ENCODE data around the gene MKRN3.

The MKRN3 gene

DNA sequence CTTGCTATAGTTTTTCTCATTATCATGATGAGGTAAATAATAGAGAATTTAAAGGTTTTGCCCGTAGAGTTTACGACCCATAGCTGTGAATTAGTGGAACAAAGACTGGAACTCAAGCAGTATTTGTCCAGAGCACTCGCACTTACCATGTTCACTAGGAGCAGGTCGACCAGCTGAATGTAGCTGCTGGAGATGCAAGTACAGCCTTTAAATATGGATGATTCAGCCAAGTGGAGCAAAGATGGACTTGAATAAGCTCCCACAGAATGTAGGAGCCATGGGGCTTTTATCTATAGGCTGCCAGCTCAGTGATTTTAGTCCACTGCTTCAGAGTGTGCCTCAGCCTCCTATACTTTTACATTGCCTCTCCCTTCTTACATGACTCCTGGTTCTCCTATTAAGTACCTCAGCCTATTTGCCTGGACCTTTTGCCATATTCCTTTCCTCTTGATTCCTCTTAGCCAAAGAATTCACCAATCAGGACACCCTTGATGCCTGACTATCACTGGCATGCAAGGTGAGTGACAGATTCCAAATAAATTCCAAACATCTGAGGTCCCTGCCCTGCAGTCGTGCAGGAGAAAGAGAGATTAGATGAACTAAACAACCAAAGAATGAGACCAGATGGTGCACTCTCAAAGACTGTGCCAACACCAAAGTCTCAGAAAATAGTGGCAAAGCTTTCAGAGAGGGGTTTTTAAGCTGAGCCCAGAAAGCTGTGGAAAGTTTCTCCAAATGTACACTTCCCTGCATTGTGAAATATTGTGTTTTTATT, 3.9 kb downstream of the MKRN3 start:
- Histone ChIP-seq H4K20me1 (ENCODE audit: insufficient read depth, low read length) (no peaks in the 10 kb centered on the region), H3K9me2 (replicated peaks; ENCODE audit: insufficient read depth, low read length) (no peaks in the 10 kb centered on the region), H3K36me3 (replicated peaks; ENCODE audit: insufficient read depth, low read length) (no peaks in the 10 kb centered on the region), H3K4me1 (ENCODE audit: low read length) (no peaks in the 10 kb centered on the region), H3K9me3 (replicated peaks; ENCODE audit: insufficient read depth, low read length) (no peaks in the 10 kb centered on the region), H3K27ac (ENCODE audit: low read length) (no peak overlapping the region), H3F3A (ENCODE audit: insufficient read depth, low read length) (no peaks in the 10 kb centered on the region), H3K4me3 (ENCODE audit: low read length) (no peak overlapping the region), H2AFZ (ENCODE audit: low read length) (no peak overlapping the region), H3K79me2 (ENCODE audit: low read length) (no peaks in the 10 kb centered on the region), H3K4me2 (ENCODE audit: low read depth, low read length) (no peak overlapping the region), H3K9ac (ENCODE audit: low read length) (no peak overlapping the region), H3K27me3 (replicated peaks; ENCODE audit: insufficient read depth, low read length) (no peaks in the 10 kb centered on the region)
- DNase-seq = no peak
- no peak for TF ChIP-seq EZH2 (optimal IDR thresholded peaks at IDR 0.05; ENCODE audit: low read depth, low read length)
- TF ChIP-seq EZH2phosphoT487 (IDR thresholded peaks at IDR 0.05; ENCODE audit: low read length) = no peak
- TF ChIP-seq, protein P1, sequence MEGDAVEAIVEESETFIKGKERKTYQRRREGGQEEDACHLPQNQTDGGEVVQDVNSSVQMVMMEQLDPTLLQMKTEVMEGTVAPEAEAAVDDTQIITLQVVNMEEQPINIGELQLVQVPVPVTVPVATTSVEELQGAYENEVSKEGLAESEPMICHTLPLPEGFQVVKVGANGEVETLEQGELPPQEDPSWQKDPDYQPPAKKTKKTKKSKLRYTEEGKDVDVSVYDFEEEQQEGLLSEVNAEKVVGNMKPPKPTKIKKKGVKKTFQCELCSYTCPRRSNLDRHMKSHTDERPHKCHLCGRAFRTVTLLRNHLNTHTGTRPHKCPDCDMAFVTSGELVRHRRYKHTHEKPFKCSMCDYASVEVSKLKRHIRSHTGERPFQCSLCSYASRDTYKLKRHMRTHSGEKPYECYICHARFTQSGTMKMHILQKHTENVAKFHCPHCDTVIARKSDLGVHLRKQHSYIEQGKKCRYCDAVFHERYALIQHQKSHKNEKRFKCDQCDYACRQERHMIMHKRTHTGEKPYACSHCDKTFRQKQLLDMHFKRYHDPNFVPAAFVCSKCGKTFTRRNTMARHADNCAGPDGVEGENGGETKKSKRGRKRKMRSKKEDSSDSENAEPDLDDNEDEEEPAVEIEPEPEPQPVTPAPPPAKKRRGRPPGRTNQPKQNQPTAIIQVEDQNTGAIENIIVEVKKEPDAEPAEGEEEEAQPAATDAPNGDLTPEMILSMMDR (IDR thresholded peaks at IDR 0.05; ENCODE audit: low read length) = no peak

DNA sequence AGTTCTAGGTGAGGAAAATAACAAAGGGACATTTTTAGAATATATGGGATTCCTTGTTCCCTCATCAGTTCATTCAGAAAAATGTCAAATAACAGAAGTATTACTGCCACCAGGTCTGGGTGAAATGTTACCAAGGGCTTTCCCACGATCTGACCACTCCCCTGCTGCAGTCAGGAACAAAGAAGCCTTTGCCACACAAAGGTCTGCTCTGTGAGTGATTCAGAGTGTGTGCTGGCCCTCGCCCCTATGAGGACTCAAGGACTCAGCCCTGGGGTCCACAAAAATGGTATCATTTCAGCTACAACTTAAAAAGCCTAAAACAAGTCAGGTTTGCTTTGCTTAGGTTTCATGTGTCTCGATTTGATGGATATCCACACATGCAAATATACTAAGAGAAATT, 5.0 kb downstream of the MKRN3 start:
- no peaks in the 10 kb centered on the region for H3K9me2 ChIP-seq (replicated peaks; ENCODE audit: insufficient read depth, low read length)
- no peak overlapping the region for H3K4me2 ChIP-seq (ENCODE audit: low read depth, low read length)
- TF ChIP-seq EZH2 (optimal IDR thresholded peaks at IDR 0.05; ENCODE audit: low read depth, low read length) (no peak), EZH2phosphoT487 (IDR thresholded peaks at IDR 0.05; ENCODE audit: low read length) (no peak)
- TF ChIP-seq, protein P1 (IDR thresholded peaks at IDR 0.05; ENCODE audit: low read length) = no peak
- H2AFZ ChIP-seq (ENCODE audit: low read length) = no peak overlapping the region
- DNase-seq = no peak
- H3F3A ChIP-seq (ENCODE audit: insufficient read depth, low read length) = no peaks in the 10 kb centered on the region
- H3K4me1 ChIP-seq (ENCODE audit: low read length) = no peaks in the 10 kb centered on the region
- H3K79me2 ChIP-seq (ENCODE audit: low read length) = no peaks in the 10 kb centered on the region
- H3K9me3 ChIP-seq (replicated peaks; ENCODE audit: insufficient read depth, low read length) = no peaks in the 10 kb centered on the region
- no peak overlapping the region for H3K4me3 ChIP-seq (ENCODE audit: low read length)
- H3K36me3 ChIP-seq (replicated peaks; ENCODE audit: insufficient read depth, low read length) = no peaks in the 10 kb centered on the region
- H3K9ac ChIP-seq (ENCODE audit: low read length) = no peak overlapping the region
- H3K27me3 ChIP-seq (replicated peaks; ENCODE audit: insufficient read depth, low read length) = no peaks in the 10 kb centered on the region
- no peaks in the 10 kb centered on the region for H4K20me1 ChIP-seq (ENCODE audit: insufficient read depth, low read length)
- H3K27ac ChIP-seq (ENCODE audit: low read length) = no peak overlapping the region

DNA sequence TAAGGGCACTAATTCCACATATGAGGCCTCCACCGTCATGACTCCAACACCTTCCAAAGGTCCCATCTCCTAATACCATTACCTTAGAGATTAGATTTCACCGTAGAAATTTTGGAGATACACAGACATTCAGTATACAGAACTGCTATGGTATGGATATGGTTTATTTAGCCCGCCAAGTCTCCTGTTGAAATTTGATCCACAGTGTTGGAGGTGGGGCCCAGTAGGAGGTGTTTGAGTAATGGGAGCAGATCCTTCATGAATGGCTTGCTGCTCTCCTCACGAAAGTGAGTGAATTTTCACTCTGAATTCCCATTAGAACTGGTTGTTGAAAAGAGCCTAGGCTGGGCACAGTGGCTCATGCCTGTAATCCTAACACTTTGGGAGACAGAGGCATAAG, 7.4 kb downstream of the MKRN3 start:
- Histone ChIP-seq H3K27ac (ENCODE audit: low read length) (no peak overlapping the region), H2AFZ (ENCODE audit: low read length) (no peak overlapping the region), H3K9me2 (replicated peaks; ENCODE audit: insufficient read depth, low read length) (no peaks in the 10 kb centered on the region), H3K4me2 (ENCODE audit: low read depth, low read length) (no peak overlapping the region), H3K27me3 (replicated peaks; ENCODE audit: insufficient read depth, low read length) (no peaks in the 10 kb centered on the region), H3K9ac (ENCODE audit: low read length) (no peak overlapping the region), H3K9me3 (replicated peaks; ENCODE audit: insufficient read depth, low read length) (no peaks in the 10 kb centered on the region), H3F3A (ENCODE audit: insufficient read depth, low read length) (no peaks in the 10 kb centered on the region), H4K20me1 (ENCODE audit: insufficient read depth, low read length) (no peaks in the 10 kb centered on the region), H3K4me3 (ENCODE audit: low read length) (no peak overlapping the region), H3K4me1 (ENCODE audit: low read length) (no peaks in the 10 kb centered on the region), H3K79me2 (ENCODE audit: low read length) (no peaks in the 10 kb centered on the region), H3K36me3 (replicated peaks; ENCODE audit: insufficient read depth, low read length) (no peaks in the 10 kb centered on the region)
- DNase-seq = no peak
- TF ChIP-seq, protein P1 (IDR thresholded peaks at IDR 0.05; ENCODE audit: low read length) = no peak
- TF ChIP-seq EZH2 (optimal IDR thresholded peaks at IDR 0.05; ENCODE audit: low read depth, low read length) = no peak
- TF ChIP-seq EZH2phosphoT487 (IDR thresholded peaks at IDR 0.05; ENCODE audit: low read length) = no peak

All from MM.1S (cell line).